ENCODE data around the gene PAAF1.
"Not testable (repeated sequence)": the region's sequence is repeated elsewhere in the genome, so short reads cannot be mapped to it uniquely, and the experiment has no call there.

PAAF1 gene

GRCh38 chr11:73876424-73877310 is at the start of gene PAAF1, which contains the start of gene COA4:
Gene PAAF1 (plus strand): TSS chr11:73876999. CDS start chr11:73877022, 23 bp downstream.
Gene COA4 (minus strand): TSS chr11:73876846. CDS start chr11:73873378, 3,468 bp downstream.
- peak; percentile 96 for DNase-seq (ENCODE audit: low spot score)

- no peak for DNase-seq (ENCODE audit: low spot score)
Observed at GRCh38 chr11:73830261-73830660, 46.5 kb upstream of the PAAF1 start.

- no peak for DNase-seq (ENCODE audit: low spot score)
Observed at GRCh38 chr11:73833067-73833466, 43.7 kb upstream of the PAAF1 start.

- DNase-seq (ENCODE audit: low spot score) = peak; percentile 28
Observed at GRCh38 chr11:73838443-73839122, 38.2 kb upstream of the PAAF1 start.

GRCh38 chr11:73839123-73839457 is 37.7 kb upstream of the PAAF1 start:
- no peak for DNase-seq (ENCODE audit: low spot score)

- no peak for DNase-seq (ENCODE audit: low spot score)
Observed at GRCh38 chr11:73851046-73851764, 25.6 kb upstream of the PAAF1 start.

- no peak for DNase-seq (ENCODE audit: low spot score)
Observed at GRCh38 chr11:73852049-73852448, 24.8 kb upstream of the PAAF1 start.

GRCh38 chr11:73854680-73855079 is 22.1 kb upstream of the PAAF1 start:
- DNase-seq (ENCODE audit: low spot score) = no peak

- no peak for DNase-seq (ENCODE audit: low spot score)
Observed at GRCh38 chr11:73856031-73856567, 20.7 kb upstream of the PAAF1 start.

- DNase-seq (ENCODE audit: low spot score) = no peak
Observed at GRCh38 chr11:73859671-73860070, 17.1 kb upstream of the PAAF1 start.

GRCh38 chr11:73860202-73860601 is 16.6 kb upstream of the PAAF1 start:
- no peak for DNase-seq (ENCODE audit: low spot score)

GRCh38 chr11:73862986-73863385 is 13.8 kb upstream of the PAAF1 start:
- DNase-seq (ENCODE audit: low spot score) = no peak

GRCh38 chr11:73866095-73866579 is 10.7 kb upstream of the PAAF1 start:
- no peak for DNase-seq (ENCODE audit: low spot score)

- DNase-seq (ENCODE audit: low spot score) = no peak
Observed at GRCh38 chr11:73866586-73866996, 10.2 kb upstream of the PAAF1 start.

- DNase-seq (ENCODE audit: low spot score) = no peak
Observed at GRCh38 chr11:73869332-73869949, 7.4 kb upstream of the PAAF1 start.

- no peak for DNase-seq (ENCODE audit: low spot score)
Observed at GRCh38 chr11:73870261-73870660, 6.5 kb upstream of the PAAF1 start.

GRCh38 chr11:73872749-73873357 is 3.9 kb upstream of the PAAF1 start:
- DNase-seq (ENCODE audit: low spot score) = no peak

GRCh38 chr11:73875380-73875779 is 1.4 kb upstream of the PAAF1 start:
- no peak for DNase-seq (ENCODE audit: low spot score)

GRCh38 chr11:73875840-73876239 is 959 bp upstream of the PAAF1 start:
- DNase-seq (ENCODE audit: low spot score) = no peak

GRCh38 chr11:73878771-73879170 is 2.0 kb downstream of the PAAF1 start:
- DNase-seq (ENCODE audit: low spot score) = no peak

- DNase-seq (ENCODE audit: low spot score) = not testable (repeated sequence)
Observed at GRCh38 chr11:73880449-73880848, 3.6 kb downstream of the PAAF1 start.

All from iPS-NIHi11 (cell line).